Osteoblast (primary cell): ENCODE measurements around the gene AFF3. TPM values are rescaled to one million over a fixed set of nuclear protein-coding genes. Genes with fewer than 3 reads are reported as not detected.

ENCODE experiments used
- DNase-seq: peaks from one replicate; pipeline ENCODE4 v3.0.0; 2011; ENCODE audit warnings: low spot score, mixed read lengths; ENCODE audit not compliant: insufficient read length; ENCODE audit errors: missing footprints
- H2AFZ ChIP-seq: 2 replicates; pipeline ENCODE4 v1.6.0; 2011; ENCODE audit warnings: mild to moderate bottlenecking, low read length
- H3K27ac ChIP-seq: 2 replicates; pipeline ENCODE4 v1.5.1; 2011; ENCODE audit warnings: mild to moderate bottlenecking, low read depth, low read length, moderate library complexity
- H3K27me3 ChIP-seq: 2 replicates; pipeline ENCODE4 v1.6.0; 2012; ENCODE audit warnings: mild to moderate bottlenecking, control low read depth, inconsistent platforms, low read length, moderate library complexity; ENCODE audit not compliant: insufficient read depth
- H3K36me3 ChIP-seq: 2 replicates; pipeline ENCODE4 v1.5.1; 2011; ENCODE audit warnings: mild to moderate bottlenecking, low read length, control low read depth, moderate library complexity; ENCODE audit not compliant: insufficient read depth
- H3K4me1 ChIP-seq: 2 replicates; pipeline ENCODE4 v1.5.1; 2011; ENCODE audit warnings: mild to moderate bottlenecking, low read length, control low read depth, moderate library complexity; ENCODE audit not compliant: insufficient read depth
- H3K4me2 ChIP-seq: 2 replicates; pipeline ENCODE4 v1.6.0; 2011; ENCODE audit warnings: mild to moderate bottlenecking, low read length; ENCODE audit not compliant: insufficient read depth
- H3K4me3 ChIP-seq: fragments of 200-600 bp; sonication (generic); 3 replicates; pipeline ENCODE4 v1.5.1; 2012; ENCODE audit warnings: mild to moderate bottlenecking, low read length, inconsistent platforms; ENCODE audit not compliant: insufficient read depth
- H3K79me2 ChIP-seq: 2 replicates; pipeline ENCODE4 v1.6.0; 2012; ENCODE audit warnings: mild to moderate bottlenecking, low read length, control low read depth, inconsistent platforms; ENCODE audit not compliant: insufficient read depth
- H3K9me3 ChIP-seq: 2 replicates; pipeline ENCODE4 v1.5.1; 2011; ENCODE audit warnings: low read depth, low read length, control low read depth
- H4K20me1 ChIP-seq: 2 replicates; pipeline ENCODE4 v1.6.0; 2012; ENCODE audit warnings: mild to moderate bottlenecking, low read length, control low read depth; ENCODE audit not compliant: insufficient read depth
- total RNA-seq: library from RNA; depleted of rRNA; stranded (reverse); fragments of >200 nt; gene quantifications from 2 replicates; pipeline ENCODE4 v1.2.3, GENCODE V29; 2012
- TF ChIP-seq, protein P1 (sequence below): IDR thresholded peaks from 2 replicates; pipeline ENCODE4 v1.5.1; 2011; ENCODE audit warnings: mild to moderate bottlenecking, low read depth, low read length, moderate library complexity; ENCODE audit errors: extremely low read depth

AFF3 gene
- total RNA-seq, 1 donor = 4.3 TPM

DNA sequence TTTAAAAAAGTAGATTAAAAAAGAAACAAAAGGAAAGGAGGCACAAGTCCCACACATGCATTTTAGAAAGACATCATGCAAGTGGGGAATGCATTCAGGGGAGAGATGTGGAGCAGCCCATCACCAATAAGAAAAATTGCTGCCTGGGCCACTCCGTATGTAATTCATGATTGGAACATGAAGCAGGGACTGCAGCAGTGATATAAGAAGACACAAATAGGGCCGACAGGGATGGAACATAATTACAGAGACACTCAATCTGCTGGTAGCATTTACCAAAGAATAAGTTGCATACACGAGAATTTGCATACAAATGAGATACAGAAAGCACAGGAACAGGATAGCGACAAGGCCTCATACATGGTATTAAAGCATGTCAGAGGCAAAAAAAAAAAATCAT is 6.5 kb upstream of the AFF3 start:
- no peak overlapping the region for H3K4me2 ChIP-seq
- no peak overlapping the region for H2AFZ ChIP-seq
- H4K20me1 ChIP-seq = no peaks in the 10 kb centered on the region
- no peaks in the 10 kb centered on the region for H3K79me2 ChIP-seq
- TF ChIP-seq, protein P1, sequence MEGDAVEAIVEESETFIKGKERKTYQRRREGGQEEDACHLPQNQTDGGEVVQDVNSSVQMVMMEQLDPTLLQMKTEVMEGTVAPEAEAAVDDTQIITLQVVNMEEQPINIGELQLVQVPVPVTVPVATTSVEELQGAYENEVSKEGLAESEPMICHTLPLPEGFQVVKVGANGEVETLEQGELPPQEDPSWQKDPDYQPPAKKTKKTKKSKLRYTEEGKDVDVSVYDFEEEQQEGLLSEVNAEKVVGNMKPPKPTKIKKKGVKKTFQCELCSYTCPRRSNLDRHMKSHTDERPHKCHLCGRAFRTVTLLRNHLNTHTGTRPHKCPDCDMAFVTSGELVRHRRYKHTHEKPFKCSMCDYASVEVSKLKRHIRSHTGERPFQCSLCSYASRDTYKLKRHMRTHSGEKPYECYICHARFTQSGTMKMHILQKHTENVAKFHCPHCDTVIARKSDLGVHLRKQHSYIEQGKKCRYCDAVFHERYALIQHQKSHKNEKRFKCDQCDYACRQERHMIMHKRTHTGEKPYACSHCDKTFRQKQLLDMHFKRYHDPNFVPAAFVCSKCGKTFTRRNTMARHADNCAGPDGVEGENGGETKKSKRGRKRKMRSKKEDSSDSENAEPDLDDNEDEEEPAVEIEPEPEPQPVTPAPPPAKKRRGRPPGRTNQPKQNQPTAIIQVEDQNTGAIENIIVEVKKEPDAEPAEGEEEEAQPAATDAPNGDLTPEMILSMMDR = no peak
- no peaks in the 10 kb centered on the region for H3K27me3 ChIP-seq
- H3K4me3 ChIP-seq = no peak overlapping the region
- no peaks in the 10 kb centered on the region for H3K4me1 ChIP-seq
- no peak overlapping the region for H3K27ac ChIP-seq
- H3K9me3 ChIP-seq = no peaks in the 10 kb centered on the region
- H3K36me3 ChIP-seq = no peaks in the 10 kb centered on the region
- DNase-seq = no peak

DNA sequence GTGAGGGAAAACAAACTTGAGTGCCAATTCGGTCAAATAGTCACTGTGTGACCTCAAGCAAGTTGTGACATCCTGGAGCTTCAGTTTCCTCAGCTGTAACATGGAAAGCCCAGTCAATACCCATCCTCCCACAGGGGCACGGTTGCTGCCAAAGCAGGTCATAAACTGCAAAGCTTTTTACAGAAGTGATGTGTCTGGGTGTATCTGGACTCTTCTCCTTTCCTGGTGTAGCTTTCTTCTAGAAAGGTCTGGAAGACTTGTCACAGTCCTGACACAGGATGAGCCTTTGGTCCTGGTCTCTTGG is 4.2 kb upstream of the AFF3 start:
- DNase-seq = no peak

DNA sequence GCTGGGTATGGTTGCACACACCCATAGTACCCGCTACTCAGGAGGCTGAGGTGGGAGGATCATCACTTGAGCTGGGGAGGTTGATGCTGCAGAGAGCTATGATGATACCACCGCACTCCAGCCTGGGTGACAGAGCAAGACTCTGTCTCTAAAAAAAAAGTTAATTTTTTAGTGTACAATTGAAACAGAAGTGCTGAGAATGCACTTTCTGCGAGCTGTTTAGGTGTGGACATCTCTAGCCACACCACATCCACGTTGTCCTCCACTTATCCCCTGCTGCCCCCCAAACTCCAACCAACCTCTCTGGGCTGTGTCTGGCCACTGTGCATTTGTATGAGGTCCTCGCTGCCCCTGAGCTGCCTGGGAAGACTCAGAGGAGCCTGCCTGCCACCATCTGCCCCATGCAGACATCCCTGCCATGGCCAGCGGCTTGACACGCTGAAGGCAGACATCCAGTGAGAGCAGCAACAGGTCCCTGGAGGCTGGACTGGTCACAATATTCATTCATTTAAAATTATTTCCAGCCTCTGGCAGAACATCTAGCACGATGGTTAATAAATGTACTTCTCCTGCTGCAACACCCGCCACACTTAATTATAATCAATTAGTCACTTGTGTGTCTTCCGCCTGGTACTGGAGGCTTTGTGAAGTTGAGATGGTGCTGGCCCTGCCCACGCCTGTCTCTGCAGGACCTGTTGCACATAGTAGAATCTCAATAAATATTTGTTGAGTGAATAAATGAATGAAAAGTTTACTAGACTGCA is 3.7 kb upstream of the AFF3 start:
- TF ChIP-seq, protein P1 = no peak
- Histone ChIP-seq H3K4me3 (no peak overlapping the region), H3K27ac (no peak overlapping the region), H3K4me1 (no peaks in the 10 kb centered on the region), H3K27me3 (no peaks in the 10 kb centered on the region), H3K79me2 (no peaks in the 10 kb centered on the region), H3K9me3 (no peaks in the 10 kb centered on the region), H2AFZ (no peak overlapping the region), H4K20me1 (no peaks in the 10 kb centered on the region), H3K4me2 (no peak overlapping the region), H3K36me3 (no peaks in the 10 kb centered on the region)
- DNase-seq = no peak

More for the DNA sequence above, 4.2 kb upstream of the AFF3 start:
- no peak overlapping the region for H2AFZ ChIP-seq
- no peak overlapping the region for H3K27ac ChIP-seq
- H3K36me3 ChIP-seq = no peaks in the 10 kb centered on the region
- no peak overlapping the region for H3K4me3 ChIP-seq
- no peaks in the 10 kb centered on the region for H4K20me1 ChIP-seq
- H3K27me3 ChIP-seq = no peaks in the 10 kb centered on the region
- H3K79me2 ChIP-seq = no peaks in the 10 kb centered on the region
- TF ChIP-seq, protein P1 = no peak
- no peaks in the 10 kb centered on the region for H3K4me1 ChIP-seq
- H3K4me2 ChIP-seq = no peak overlapping the region
- H3K9me3 ChIP-seq = no peaks in the 10 kb centered on the region

DNA sequence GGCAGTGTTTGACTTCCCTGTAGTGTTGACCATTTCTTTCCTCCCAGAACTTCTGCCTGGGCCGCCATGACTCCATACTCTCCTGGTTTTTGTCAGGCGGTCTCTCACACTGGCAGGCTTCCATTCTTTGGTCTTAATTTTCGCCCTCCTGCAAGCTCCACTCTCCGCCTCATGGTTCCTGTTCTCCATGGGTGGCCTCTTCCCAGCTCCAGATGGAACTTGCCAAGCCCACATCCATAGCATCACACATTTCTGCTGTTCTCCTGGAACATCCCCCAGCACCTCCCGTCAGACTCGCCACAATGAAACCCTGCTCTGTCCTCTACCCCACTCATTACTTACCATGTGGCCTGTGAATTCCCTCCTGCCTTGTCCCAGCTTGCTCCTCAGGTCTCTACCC is 896 bp upstream of the AFF3 start:
- no peak for DNase-seq
- peaks cover 11% of the 10 kb centered on the region for H3K27me3 ChIP-seq
- H3K27ac ChIP-seq = no peak overlapping the region
- no peaks in the 10 kb centered on the region for H3K36me3 ChIP-seq
- TF ChIP-seq, protein P1 = no peak
- no peak overlapping the region for H2AFZ ChIP-seq
- H3K4me2 ChIP-seq = no peak overlapping the region
- H3K79me2 ChIP-seq = no peaks in the 10 kb centered on the region
- no peaks in the 10 kb centered on the region for H3K4me1 ChIP-seq
- no peaks in the 10 kb centered on the region for H4K20me1 ChIP-seq
- H3K9me3 ChIP-seq = no peaks in the 10 kb centered on the region
- no peak overlapping the region for H3K4me3 ChIP-seq
